HG02870 (cell line): ENCODE results near the gene EPB41L4A.
"Not testable (repeated sequence)": the region's sequence is repeated elsewhere in the genome, so short reads cannot be mapped to it uniquely, and the experiment has no call there.

Experiments
- ATAC-seq: cut with Tn5 transposase; IDR thresholded peaks from one replicate; pipeline ENCODE4 v1.9.1; 2021; ENCODE audit warnings: mild to moderate bottlenecking, moderate library complexity; ENCODE audit not compliant: unreplicated experiment

EPB41L4A gene

DNA sequence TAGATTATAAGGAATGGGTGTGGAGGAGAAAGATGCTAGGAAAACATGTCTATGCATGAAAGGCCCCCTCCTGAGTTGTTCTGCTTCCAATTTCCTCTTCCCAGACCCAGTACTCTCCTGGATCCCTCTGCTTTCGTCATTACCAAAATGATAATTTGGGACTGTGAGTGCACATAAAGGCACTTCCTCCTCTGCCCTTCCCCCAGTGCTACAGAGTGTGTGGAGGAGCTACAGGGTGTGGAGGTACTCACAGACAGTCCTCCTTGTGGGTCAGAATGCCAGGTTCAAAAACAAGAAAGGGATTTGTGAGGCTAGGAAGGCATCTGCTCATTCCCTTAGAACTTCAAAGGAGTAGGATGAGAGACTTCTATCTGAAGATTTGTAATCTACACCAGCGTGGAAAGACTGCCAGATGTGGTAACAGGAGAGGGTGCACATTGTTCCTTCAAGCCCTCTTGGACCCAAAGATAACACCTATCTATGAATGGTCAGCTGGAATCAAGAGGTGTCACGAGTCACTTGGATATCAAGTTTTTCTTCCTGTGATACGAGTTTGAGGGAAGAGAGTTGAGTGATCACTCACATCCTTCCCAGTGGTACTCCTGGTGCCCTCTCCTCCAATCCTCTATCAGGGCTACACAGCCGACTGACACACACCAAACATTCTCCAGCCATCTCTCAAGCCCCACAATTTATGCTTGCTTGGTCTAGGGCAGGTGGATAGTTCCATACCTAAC is 201.1 kb downstream of the EPB41L4A start:
- no peak for ATAC-seq

- ATAC-seq, result no peak
These were observed 202.9 kb downstream of the EPB41L4A start for GRCh38 chr5:112216140-112216539.

GRCh38 chr5:112210430-112211005 is 208.6 kb downstream of the EPB41L4A start:
- ATAC-seq, result no peak

- ATAC-seq, result no peak
These were observed 210.1 kb downstream of the EPB41L4A start for GRCh38 chr5:112208699-112209615.

DNA sequence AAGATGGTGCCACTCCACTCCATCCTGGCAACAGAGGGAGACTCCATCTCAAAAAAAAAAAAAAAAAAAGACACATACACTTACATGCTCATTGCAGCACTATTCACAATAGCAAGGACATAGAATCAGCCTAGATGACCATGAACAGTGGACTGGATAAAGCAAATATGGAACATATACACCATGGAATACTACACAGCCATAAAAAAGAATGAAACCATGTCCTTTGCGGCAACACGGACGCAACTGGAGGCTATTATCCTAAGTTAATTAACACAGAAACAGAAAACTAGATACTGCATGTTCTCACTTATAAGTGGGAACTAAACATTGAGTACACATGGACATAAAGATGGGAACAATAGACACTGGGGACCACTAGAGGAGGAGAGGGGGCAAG is 210.9 kb downstream of the EPB41L4A start:
- ATAC-seq, result not testable (repeated sequence)

DNA sequence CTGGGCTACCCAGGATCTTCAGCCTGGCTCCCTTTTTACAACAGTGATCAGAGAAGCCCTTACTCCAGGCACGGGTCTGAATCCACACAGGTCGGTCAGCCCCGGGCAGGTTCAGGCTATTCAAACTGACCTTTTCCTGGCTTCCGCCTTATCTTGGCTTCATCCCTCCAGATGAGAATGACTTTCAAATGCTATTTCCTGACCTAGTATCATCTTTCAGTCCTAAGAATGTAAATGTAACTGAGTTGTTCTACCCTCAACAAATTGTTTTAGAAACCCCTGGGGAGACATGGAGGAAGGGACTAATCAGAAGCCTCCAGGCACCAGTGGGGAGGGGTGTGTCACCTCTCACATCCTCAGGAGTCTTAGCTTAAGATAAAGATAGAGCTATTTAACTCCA is 213.2 kb downstream of the EPB41L4A start:
- ATAC-seq, result no peak

GRCh38 chr5:112203229-112203628 is 215.8 kb downstream of the EPB41L4A start:
- no peak for ATAC-seq

DNA sequence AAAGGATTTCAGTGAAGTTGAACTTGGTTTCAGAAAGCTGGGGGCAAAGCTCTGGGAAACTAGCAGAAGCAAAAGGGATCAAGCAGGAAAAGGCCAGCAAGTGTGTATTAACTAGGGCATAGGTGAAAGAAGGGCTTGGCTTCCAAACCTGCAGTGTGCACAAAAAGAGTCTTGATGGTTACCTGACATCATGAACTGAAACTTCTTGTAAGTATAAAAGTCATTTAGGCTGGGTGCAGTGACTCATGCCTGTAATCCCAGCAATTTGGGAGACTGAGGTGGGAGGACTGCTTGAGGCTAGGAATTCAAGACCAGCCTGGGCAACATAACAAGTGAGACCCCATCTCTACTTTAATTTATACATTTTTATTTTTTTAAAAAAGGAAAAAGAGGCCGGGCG is 216.4 kb downstream of the EPB41L4A start:
- no peak for ATAC-seq

DNA sequence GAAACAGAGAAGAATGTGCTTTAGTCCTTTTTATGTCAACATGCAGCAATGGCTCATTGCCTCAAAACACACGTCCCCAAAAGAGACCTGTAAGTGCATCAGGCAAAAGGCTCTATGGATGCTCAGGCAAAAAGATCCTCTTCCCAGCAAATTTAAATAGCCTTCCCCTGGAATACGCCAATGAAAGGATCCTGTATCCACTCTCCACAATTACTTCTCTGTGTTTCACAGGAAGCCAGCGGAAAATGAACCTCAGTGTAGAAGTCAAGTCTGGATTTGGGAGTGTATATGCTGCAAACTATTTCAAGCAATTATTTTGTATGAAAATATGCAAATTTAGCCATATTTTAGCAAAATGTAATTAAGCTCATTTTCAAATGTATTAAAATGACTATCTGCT is 217.9 kb downstream of the EPB41L4A start:
- ATAC-seq, result no peak

DNA sequence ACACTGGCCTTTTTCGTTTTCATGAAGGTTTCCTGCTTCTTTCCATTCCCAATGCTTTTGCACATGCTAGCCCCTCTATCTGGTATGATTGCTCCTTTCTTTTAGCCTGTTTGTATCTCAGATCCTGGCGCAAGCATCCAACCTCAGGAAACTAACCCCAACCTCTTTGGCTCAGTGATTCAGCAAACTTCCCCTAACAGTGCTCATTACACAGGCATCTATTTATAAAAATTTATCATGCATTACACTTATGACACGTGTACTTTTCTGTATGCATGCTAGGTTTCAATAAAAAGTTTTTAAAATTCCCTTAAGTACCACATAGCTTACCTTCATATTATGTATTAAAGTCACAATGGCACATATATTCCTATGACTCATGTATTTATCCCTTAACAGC is 218.9 kb downstream of the EPB41L4A start:
- no peak for ATAC-seq

DNA sequence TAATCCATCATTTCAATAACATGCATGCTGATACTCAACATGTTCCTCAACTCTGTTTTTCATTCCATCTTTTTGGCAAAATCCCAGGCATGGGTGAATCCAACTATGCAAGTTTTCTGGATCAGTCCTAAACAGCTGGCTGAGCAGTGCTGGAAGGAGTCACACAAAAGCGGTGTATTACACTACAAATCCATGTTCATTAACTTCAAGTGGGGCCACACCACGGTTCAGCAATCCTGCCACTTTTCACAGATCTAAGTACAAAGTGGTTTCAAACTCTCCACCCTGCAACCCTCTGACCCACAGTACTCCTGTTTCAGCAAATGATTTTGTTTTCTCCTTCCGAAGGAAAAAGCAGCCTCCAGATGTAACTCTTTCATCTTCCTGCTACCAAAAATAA is 222.5 kb downstream of the EPB41L4A start:
- ATAC-seq, result no peak

DNA sequence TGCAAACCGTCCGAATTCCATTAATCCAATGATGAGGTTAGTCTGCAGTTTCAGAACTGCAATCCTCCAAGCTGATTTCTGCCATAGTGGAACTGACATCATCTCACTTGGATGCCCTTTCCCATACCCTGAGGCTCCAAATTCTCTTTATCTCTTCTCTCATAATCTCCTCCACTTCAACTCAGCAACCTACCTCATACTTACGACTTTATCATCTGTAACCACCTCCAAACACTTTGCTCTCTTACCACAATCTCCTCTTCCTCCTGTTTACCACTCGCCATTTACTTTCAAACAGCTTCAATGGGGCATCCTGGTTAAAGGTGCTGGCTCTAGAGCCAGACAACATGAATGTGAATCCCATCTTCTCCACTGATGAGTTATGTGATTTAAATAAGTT is 223.2 kb downstream of the EPB41L4A start:
- ATAC-seq, result no peak

- ATAC-seq, result no peak
These were observed 226.2 kb downstream of the EPB41L4A start for GRCh38 chr5:112192866-112193265.

GRCh38 chr5:112192072-112192471 is 227.0 kb downstream of the EPB41L4A start:
- no peak for ATAC-seq

DNA sequence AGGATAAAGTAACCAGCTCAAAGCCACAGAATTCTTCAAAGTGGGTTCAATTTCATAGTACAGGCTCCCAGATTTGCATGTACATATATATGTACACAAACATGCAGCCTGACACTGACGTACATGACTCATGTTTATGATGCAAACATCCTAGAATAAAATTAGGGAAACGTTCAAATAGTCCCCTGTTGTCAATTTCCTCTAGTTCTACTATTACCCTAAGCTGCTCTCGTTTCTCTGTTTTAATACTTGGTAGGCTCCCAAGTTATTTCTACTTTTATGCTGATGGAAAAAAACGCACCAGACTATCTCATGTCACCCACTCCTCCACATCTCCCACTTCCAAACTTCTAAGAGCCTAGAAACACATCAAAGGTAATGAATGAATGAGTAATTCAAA is 229.7 kb downstream of the EPB41L4A start:
- no peak for ATAC-seq

DNA sequence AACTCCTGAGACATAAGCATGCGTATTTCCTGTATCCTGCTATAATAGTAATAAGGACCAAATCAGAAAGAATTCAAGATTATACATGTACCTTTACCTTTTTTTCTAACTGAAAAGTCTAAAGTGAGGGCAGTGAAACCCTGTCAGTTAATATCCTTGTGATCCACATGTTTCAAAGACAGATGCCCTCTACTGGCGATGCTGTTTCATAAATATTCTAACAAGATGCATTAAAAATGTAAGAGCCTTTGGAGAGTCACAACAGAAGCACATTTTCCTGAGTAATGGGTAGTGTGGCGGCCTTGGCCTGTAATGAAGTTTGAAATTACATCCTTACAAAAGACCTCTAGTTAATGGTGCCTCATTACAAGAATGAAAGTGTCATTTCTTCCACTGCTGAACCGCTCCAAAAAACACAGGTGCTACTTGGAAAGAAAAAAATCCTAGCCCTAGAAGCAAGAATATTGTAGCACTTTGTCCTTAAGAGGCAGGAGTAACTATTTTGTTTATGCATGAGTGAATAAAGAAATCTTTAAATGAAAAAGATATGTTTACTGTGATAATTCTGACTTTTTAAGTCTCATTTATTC is 232.6 kb downstream of the EPB41L4A start:
- no peak for ATAC-seq

DNA sequence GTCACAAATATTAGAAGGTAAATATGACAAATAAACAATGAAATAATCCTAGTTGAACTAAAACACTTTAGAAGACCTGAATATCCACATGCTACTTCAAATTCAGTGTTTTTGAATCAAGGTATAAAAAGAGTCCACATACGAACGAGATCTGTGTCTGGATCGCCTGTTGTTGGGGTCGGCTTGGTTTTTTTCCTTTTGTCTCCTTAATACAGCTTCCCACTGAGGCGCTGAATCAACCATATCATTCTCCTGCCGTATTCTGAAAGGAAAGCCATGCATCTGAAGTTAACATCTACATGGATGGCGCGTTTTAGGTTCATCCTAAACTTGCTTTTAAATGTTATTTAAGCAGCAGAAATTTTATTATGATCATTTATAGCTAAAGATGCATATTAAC is 235.2 kb downstream of the EPB41L4A start:
- ATAC-seq, result no peak

DNA sequence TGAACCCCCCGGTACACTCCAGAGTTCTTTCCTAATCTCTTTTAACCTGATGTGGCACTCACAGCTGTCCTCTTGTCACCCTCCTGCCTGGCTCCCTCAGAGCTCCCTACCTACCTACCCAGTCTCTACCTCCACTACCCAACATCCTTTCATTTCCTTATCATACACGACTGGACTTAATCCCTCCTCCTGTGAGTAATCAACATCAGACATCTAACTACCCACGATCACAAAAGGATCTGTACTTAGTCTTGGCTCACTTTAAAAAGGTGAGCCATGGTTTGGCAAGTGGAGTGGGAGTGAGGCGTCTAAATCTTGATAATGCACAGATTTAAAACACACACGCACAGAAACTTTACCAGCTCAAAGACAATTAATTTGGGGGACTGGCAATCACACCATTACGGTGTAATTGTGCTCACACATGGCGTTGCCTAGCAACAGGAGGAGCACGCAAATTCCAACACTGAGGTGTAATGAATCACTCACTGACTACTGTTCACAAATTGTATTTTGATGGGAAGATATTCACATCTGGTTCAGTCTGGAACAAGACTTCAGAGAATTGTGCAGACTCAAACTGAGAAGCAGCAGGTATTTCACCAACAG is 235.9 kb downstream of the EPB41L4A start:
- no peak for ATAC-seq

DNA sequence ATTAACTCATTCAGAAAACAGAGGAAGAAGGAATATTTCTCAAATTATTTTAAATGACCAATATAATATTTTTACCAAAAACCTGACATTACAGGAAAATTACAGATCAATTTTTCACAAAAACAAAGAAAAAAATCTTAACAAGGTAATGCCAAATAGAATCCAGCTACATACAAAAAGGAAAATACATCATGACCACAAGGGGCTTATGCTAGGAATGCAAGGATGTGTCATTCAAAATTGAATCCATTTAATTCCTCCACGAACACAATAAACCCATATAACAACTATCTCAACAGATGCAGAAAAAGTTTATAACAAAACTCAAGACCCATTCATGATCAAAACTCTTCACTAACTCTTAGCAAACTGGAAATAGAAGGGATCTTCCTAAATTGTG is 239.8 kb downstream of the EPB41L4A start:
- ATAC-seq, result no peak

- ATAC-seq, result peak; percentile 91
These were observed 244.0 kb downstream of the EPB41L4A start for GRCh38 chr5:112174959-112175594.
